HepG2 (cell line): Measurements from ENCODE around the gene PPP4R1. TPM values are rescaled to one million over a fixed set of nuclear protein-coding genes. Genes with fewer than 3 reads are reported as not detected.

Source experiments
- ELF4 ChIP-seq: sonication (generic); formaldehyde crosslinking; IDR thresholded peaks from 2 replicates; pipeline ENCODE4 v1.5.0; 2020; ENCODE audit warnings: missing genetic modification reagents, mild to moderate bottlenecking, moderate library complexity, borderline replicate concordance
- EP300 ChIP-seq, 3 experiments: sonication (generic) in 1 of 3; formaldehyde crosslinking in 1 of 3; IDR thresholded peaks; 2 replicates each; pipeline versions ENCODE4 v1.5.1 to v1.6.1; 2011 to 2020; ENCODE audit warnings: low read depth in 2 of 3, low read length in 2 of 3, borderline replicate concordance in 1 of 3, improper control_type of control experiment in 1 of 3, mild to moderate bottlenecking in 1 of 3, missing genetic modification reagents in 1 of 3, moderate library complexity in 1 of 3
- FOXP1 ChIP-seq, 2 experiments: fragments of 450-650 bp in 1 of 2; IDR thresholded peaks; 2 replicates each; pipeline ENCODE4 v1.6.1; 2017 to 2018; ENCODE audit warnings: antibody characterized with exemption in 1 of 2
- HHEX ChIP-seq: IDR thresholded peaks from 2 replicates; pipeline ENCODE4 v1.6.1; 2016; ENCODE audit warnings: control low read depth
- NCOR1 ChIP-seq: fragments of 200-600 bp; sonication (generic); IDR thresholded peaks from 2 replicates; pipeline ENCODE4 v1.7.0; 2017; ENCODE audit warnings: antibody characterized with exemption, low read length, borderline replicate concordance
- NFE2L1 ChIP-seq: sonication (generic); formaldehyde crosslinking; IDR thresholded peaks from 2 replicates; pipeline ENCODE4 v1.4.0; 2020; ENCODE audit warnings: missing genetic modification reagents, mild to moderate bottlenecking, borderline replicate concordance
- SP140L ChIP-seq: sonication (generic); formaldehyde crosslinking; IDR thresholded peaks from 2 replicates; pipeline ENCODE4 v1.4.0; 2020; ENCODE audit warnings: missing genetic modification reagents, borderline replicate concordance
- ZNF260 ChIP-seq: sonication (generic); formaldehyde crosslinking; IDR thresholded peaks from 2 replicates; pipeline ENCODE4 v1.4.0; 2020; ENCODE audit warnings: missing genetic modification reagents, low read depth, mild to moderate bottlenecking, borderline replicate concordance
- ZNF674 ChIP-seq: sonication (generic); formaldehyde crosslinking; IDR thresholded peaks from 2 replicates; pipeline ENCODE4 v1.5.0; 2020; ENCODE audit warnings: low read depth, mild to moderate bottlenecking, missing genetic modification reagents
- ZNF7 ChIP-seq: IDR thresholded peaks from 2 replicates; pipeline ENCODE4 v1.6.1; 2016; ENCODE audit warnings: missing biosample characterization, missing genetic modification reagents
- ZSCAN21 ChIP-seq: sonication (generic); formaldehyde crosslinking; IDR thresholded peaks from 2 replicates; pipeline ENCODE4 v1.8.0; 2022; ENCODE audit warnings: mild to moderate bottlenecking, missing genetic modification reagents, moderate library complexity, borderline replicate concordance
- polyA plus RNA-seq, 8 experiments: library from polyadenylated mRNA; depleted of rRNA in 3 of 8; stranded (reverse) in 7 of 8; unstranded in 1 of 8; fragments of >200 nt; fragmentation: Illumina TruSeq in 4 of 8; extraction: Trizol in 4 of 8; gene quantifications; 2 replicates each; pipeline versions ENCODE4 v1.2.1 to v1.2.3, GENCODE V29; 2011 to 2016; ENCODE audit warnings: low read depth in 4 of 8, missing spikeins in 1 of 8, mixed read lengths in 1 of 8; ENCODE audit not compliant: insufficient read depth in 1 of 8
- total RNA-seq, 5 experiments: library from RNA; depleted of rRNA; stranded (reverse); fragments of >200 nt; fragmentation: Illumina TruSeq; extraction: Trizol; gene quantifications; 2 replicates each; pipeline ENCODE4 v1.2.3, GENCODE V29; 2016; ENCODE audit warnings: low read depth in 1 of 5
- TF ChIP-seq, protein P1 (sequence below): sonication (generic); formaldehyde crosslinking; IDR thresholded peaks from 2 replicates; pipeline ENCODE4 v1.4.0; 2020; ENCODE audit warnings: missing genetic modification reagents
- TF ChIP-seq, protein P2 (sequence below): IDR thresholded peaks from 2 replicates; pipeline ENCODE4 v1.6.1; 2012; ENCODE audit warnings: low read length, improper control_type of control experiment
- TF ChIP-seq, protein P3 (sequence below): sonication (generic); formaldehyde crosslinking; IDR thresholded peaks from 2 replicates; pipeline ENCODE4 v1.4.0; 2020; ENCODE audit warnings: missing genetic modification reagents
- TF ChIP-seq, protein P4 (sequence below): fragments of 450-650 bp; IDR thresholded peaks from 2 replicates; pipeline ENCODE4 v1.6.1; 2017; ENCODE audit warnings: mild to moderate bottlenecking

The PPP4R1 gene
- total and polyA plus RNA-seq, 2 of the 13 experiments (the other 11 are each of a cell fraction or from before 2014, with no cell fraction given), result 66.5 to 72.4 TPM

DNA sequence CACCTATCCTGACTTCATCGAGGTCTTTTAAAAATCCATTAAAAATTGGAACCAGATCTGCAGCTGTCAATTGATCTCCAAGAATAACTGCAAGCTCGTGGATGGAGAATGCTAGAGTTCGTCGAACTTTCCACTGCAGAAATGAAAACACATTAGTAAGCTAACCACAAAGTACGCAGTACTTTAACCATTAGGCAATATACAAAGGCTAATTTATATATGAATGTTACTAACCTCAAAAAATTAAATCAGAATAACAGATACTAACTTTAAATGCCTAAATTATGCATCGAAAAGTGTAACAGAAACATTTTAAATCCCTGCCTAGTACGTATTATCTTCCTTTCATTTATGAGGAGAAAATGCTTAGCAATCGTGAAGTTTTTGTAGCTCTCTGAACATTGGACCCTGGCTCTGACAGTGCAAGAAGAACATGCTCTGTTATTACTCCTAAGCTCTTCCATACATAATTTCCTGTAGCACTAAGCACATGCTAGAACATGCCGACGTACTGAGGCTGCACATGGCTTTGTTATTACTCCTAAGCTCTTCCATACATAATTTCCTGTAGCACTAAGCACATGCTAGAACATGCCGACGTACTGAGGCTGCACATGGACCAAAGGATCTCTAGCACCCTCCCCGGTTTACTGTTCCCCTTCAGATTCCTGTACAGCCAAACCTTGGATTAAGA, 57.0 kb downstream of the PPP4R1 start (continued):
- no peak for TF ChIP-seq NFE2L1 (CRISPR knock-in tag)
- no peak for TF ChIP-seq ZSCAN21
- TF ChIP-seq ZNF674 (CRISPR knock-in tag), result no peak
- TF ChIP-seq NCOR1, result peak; percentile 79; the same call in 1 of the 2 replicates
- no peak for TF ChIP-seq ZNF260 (CRISPR knock-in tag)
- TF ChIP-seq, protein P1, sequence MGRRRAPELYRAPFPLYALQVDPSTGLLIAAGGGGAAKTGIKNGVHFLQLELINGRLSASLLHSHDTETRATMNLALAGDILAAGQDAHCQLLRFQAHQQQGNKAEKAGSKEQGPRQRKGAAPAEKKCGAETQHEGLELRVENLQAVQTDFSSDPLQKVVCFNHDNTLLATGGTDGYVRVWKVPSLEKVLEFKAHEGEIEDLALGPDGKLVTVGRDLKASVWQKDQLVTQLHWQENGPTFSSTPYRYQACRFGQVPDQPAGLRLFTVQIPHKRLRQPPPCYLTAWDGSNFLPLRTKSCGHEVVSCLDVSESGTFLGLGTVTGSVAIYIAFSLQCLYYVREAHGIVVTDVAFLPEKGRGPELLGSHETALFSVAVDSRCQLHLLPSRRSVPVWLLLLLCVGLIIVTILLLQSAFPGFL, result no peak
- TF ChIP-seq FOXP1 (IDR thresholded peaks at IDR 0.05), result no peak
- no peak; the same call in 1 of the 2 replicates for TF ChIP-seq FOXP1 (CRISPR knock-in tag; IDR thresholded peaks at IDR 0.05)
- TF ChIP-seq EP300 (IDR thresholded peaks at IDR 0.05; ENCODE audit: low read depth in 2 of 2, low read length in 2 of 2), result peak in 1 of 2 experiments; percentile 30; a peak in 1 of 4 replicates
- no peak for TF ChIP-seq EP300 (CRISPR knock-in tag; IDR thresholded peaks at IDR 0.05; ENCODE audit: borderline replicate concordance)
- TF ChIP-seq HHEX (CRISPR knock-in tag), result no peak
- no peak for TF ChIP-seq ELF4 (CRISPR knock-in tag)
- TF ChIP-seq, protein P2, sequence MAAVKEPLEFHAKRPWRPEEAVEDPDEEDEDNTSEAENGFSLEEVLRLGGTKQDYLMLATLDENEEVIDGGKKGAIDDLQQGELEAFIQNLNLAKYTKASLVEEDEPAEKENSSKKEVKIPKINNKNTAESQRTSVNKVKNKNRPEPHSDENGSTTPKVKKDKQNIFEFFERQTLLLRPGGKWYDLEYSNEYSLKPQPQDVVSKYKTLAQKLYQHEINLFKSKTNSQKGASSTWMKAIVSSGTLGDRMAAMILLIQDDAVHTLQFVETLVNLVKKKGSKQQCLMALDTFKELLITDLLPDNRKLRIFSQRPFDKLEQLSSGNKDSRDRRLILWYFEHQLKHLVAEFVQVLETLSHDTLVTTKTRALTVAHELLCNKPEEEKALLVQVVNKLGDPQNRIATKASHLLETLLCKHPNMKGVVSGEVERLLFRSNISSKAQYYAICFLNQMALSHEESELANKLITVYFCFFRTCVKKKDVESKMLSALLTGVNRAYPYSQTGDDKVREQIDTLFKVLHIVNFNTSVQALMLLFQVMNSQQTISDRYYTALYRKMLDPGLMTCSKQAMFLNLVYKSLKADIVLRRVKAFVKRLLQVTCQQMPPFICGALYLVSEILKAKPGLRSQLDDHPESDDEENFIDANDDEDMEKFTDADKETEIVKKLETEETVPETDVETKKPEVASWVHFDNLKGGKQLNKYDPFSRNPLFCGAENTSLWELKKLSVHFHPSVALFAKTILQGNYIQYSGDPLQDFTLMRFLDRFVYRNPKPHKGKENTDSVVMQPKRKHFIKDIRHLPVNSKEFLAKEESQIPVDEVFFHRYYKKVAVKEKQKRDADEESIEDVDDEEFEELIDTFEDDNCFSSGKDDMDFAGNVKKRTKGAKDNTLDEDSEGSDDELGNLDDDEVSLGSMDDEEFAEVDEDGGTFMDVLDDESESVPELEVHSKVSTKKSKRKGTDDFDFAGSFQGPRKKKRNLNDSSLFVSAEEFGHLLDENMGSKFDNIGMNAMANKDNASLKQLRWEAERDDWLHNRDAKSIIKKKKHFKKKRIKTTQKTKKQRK, result no peak
- TF ChIP-seq, protein P3, sequence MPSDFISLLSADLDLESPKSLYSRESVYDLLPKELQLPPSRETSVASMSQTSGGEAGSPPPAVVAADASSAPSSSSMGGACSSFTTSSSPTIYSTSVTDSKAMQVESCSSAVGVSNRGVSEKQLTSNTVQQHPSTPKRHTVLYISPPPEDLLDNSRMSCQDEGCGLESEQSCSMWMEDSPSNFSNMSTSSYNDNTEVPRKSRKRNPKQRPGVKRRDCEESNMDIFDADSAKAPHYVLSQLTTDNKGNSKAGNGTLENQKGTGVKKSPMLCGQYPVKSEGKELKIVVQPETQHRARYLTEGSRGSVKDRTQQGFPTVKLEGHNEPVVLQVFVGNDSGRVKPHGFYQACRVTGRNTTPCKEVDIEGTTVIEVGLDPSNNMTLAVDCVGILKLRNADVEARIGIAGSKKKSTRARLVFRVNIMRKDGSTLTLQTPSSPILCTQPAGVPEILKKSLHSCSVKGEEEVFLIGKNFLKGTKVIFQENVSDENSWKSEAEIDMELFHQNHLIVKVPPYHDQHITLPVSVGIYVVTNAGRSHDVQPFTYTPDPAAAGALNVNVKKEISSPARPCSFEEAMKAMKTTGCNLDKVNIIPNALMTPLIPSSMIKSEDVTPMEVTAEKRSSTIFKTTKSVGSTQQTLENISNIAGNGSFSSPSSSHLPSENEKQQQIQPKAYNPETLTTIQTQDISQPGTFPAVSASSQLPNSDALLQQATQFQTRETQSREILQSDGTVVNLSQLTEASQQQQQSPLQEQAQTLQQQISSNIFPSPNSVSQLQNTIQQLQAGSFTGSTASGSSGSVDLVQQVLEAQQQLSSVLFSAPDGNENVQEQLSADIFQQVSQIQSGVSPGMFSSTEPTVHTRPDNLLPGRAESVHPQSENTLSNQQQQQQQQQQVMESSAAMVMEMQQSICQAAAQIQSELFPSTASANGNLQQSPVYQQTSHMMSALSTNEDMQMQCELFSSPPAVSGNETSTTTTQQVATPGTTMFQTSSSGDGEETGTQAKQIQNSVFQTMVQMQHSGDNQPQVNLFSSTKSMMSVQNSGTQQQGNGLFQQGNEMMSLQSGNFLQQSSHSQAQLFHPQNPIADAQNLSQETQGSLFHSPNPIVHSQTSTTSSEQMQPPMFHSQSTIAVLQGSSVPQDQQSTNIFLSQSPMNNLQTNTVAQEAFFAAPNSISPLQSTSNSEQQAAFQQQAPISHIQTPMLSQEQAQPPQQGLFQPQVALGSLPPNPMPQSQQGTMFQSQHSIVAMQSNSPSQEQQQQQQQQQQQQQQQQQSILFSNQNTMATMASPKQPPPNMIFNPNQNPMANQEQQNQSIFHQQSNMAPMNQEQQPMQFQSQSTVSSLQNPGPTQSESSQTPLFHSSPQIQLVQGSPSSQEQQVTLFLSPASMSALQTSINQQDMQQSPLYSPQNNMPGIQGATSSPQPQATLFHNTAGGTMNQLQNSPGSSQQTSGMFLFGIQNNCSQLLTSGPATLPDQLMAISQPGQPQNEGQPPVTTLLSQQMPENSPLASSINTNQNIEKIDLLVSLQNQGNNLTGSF, result no peak
- TF ChIP-seq, protein P4, sequence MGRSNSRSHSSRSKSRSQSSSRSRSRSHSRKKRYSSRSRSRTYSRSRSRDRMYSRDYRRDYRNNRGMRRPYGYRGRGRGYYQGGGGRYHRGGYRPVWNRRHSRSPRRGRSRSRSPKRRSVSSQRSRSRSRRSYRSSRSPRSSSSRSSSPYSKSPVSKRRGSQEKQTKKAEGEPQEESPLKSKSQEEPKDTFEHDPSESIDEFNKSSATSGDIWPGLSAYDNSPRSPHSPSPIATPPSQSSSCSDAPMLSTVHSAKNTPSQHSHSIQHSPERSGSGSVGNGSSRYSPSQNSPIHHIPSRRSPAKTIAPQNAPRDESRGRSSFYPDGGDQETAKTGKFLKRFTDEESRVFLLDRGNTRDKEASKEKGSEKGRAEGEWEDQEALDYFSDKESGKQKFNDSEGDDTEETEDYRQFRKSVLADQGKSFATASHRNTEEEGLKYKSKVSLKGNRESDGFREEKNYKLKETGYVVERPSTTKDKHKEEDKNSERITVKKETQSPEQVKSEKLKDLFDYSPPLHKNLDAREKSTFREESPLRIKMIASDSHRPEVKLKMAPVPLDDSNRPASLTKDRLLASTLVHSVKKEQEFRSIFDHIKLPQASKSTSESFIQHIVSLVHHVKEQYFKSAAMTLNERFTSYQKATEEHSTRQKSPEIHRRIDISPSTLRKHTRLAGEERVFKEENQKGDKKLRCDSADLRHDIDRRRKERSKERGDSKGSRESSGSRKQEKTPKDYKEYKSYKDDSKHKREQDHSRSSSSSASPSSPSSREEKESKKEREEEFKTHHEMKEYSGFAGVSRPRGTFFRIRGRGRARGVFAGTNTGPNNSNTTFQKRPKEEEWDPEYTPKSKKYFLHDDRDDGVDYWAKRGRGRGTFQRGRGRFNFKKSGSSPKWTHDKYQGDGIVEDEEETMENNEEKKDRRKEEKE, result no peak
- TF ChIP-seq SP140L (CRISPR knock-in tag), result no peak
- TF ChIP-seq ZNF7 (CRISPR knock-in tag), result no peak
